Measurements from ENCODE around the gene RBMS3. TPM values are rescaled to one million over a fixed set of nuclear protein-coding genes. Genes with fewer than 3 reads are reported as not detected.

Gene RBMS3
- total RNA-seq, 6 donors from 2014 or later: 39.8 to 102 (median 57.2) TPM

DNA sequence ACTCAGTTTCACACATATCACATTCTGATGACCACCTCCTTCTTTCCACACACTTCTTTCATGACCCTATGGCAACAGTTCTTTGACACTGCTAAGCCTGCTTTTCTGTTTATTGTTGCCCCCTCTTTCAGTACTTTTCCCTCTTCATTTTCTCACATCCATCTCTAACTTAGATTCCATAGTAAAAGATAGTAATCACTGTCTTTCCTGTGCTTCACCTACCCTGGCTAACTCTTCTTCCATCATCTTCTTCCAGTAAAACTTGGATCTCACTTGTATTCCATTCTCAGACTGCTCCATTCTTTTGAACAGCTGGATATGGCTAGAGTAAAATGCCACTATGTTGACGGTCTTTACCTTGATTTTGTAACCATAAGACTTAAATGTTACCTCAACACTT, 692.9 kb downstream of the RBMS3 start:
- H3K27me3 ChIP-seq: no peaks in the 10 kb centered on the region
- H3K36me3 ChIP-seq: no peaks in the 10 kb centered on the region
- TF ChIP-seq, protein P1, sequence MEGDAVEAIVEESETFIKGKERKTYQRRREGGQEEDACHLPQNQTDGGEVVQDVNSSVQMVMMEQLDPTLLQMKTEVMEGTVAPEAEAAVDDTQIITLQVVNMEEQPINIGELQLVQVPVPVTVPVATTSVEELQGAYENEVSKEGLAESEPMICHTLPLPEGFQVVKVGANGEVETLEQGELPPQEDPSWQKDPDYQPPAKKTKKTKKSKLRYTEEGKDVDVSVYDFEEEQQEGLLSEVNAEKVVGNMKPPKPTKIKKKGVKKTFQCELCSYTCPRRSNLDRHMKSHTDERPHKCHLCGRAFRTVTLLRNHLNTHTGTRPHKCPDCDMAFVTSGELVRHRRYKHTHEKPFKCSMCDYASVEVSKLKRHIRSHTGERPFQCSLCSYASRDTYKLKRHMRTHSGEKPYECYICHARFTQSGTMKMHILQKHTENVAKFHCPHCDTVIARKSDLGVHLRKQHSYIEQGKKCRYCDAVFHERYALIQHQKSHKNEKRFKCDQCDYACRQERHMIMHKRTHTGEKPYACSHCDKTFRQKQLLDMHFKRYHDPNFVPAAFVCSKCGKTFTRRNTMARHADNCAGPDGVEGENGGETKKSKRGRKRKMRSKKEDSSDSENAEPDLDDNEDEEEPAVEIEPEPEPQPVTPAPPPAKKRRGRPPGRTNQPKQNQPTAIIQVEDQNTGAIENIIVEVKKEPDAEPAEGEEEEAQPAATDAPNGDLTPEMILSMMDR (IDR thresholded peaks at IDR 0.05): no peak
- TF ChIP-seq EP300 (IDR thresholded peaks at IDR 0.05) (no peak), POLR2A (IDR thresholded peaks at IDR 0.05) (no peak), POLR2AphosphoS5 (IDR thresholded peaks at IDR 0.05) (no peak)
- no peak for ATAC-seq (ENCODE audit: low FRiP score in 2 of 2)
- 86 to 93% methylated on average over 1 of the region's 1 CpG for WGBS, 2 donors
- H3K9me3 ChIP-seq: no peaks in the 10 kb centered on the region
- no peak overlapping the region for H3K27ac ChIP-seq
- DNase-seq: no peak
- no peak overlapping the region for H3K4me3 ChIP-seq
- H3K4me1 ChIP-seq: no peaks in the 10 kb centered on the region

DNA sequence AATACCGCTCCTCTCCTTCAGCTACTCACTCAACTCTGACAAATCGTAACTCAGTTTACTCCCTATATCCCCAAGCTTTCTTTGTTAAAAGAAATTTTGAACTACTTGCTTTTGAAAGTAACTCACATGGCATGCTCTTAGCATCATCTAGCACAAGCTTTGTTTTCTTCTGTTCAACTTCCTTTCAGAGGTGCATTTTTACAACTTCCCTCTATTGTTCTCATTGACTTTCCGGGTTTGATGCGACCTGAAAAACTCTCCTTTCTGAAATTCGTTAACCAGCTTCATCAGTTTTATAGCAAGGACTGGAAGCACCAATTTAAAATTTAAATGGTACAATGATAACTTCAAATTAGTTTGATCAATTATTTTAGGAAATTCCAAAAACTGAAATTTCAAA, 696.0 kb downstream of the RBMS3 start:
- TF ChIP-seq POLR2A (IDR thresholded peaks at IDR 0.05) (no peak), EP300 (IDR thresholded peaks at IDR 0.05) (no peak), POLR2AphosphoS5 (IDR thresholded peaks at IDR 0.05) (no peak)
- TF ChIP-seq, protein P1 (IDR thresholded peaks at IDR 0.05): no peak
- Histone ChIP-seq H3K27me3 (no peaks in the 10 kb centered on the region), H3K9me3 (no peaks in the 10 kb centered on the region), H3K4me1 (no peaks in the 10 kb centered on the region), H3K36me3 (no peaks in the 10 kb centered on the region), H3K27ac (no peak overlapping the region), H3K4me3 (no peak overlapping the region)
- DNase-seq (no peak), ATAC-seq (ENCODE audit: low FRiP score in 2 of 2) (no peak)
- 64 to 76% methylated on average over 5 of the region's 5 CpGs for WGBS, 2 donors

DNA sequence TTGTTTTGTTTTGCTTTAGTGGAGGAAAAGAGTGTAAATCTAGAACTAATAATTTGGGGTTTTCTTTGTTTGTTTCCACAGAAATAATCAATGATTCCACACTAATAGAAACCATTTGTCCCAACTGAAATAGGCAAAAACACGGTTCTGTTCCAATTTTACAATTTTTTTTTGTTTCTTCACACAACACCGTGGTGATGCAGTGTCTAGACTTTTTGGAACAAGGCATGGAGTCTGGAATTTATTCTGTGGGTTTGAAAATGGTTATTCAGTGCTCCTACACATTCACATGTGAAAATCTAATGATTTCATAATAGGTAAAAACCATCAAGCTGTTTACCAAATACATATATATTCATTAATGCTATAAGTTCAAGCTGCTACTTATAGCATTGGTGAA, 696.5 kb downstream of the RBMS3 start:
- H3K9me3 ChIP-seq: no peaks in the 10 kb centered on the region
- ATAC-seq (ENCODE audit: low FRiP score in 2 of 2) (peak in 1 of 2 donors; percentile 84), DNase-seq (no peak)
- no peak overlapping the region for H3K4me3 ChIP-seq
- no peak overlapping the region for H3K27ac ChIP-seq
- TF ChIP-seq POLR2AphosphoS5 (IDR thresholded peaks at IDR 0.05) (no peak), EP300 (IDR thresholded peaks at IDR 0.05) (no peak), POLR2A (IDR thresholded peaks at IDR 0.05) (no peak)
- TF ChIP-seq, protein P1 (IDR thresholded peaks at IDR 0.05): no peak
- 70 to 71% methylated on average over 2 of the region's 2 CpGs for WGBS, 2 donors
- H3K27me3 ChIP-seq: no peaks in the 10 kb centered on the region
- H3K36me3 ChIP-seq: no peaks in the 10 kb centered on the region
- H3K4me1 ChIP-seq: no peaks in the 10 kb centered on the region

DNA sequence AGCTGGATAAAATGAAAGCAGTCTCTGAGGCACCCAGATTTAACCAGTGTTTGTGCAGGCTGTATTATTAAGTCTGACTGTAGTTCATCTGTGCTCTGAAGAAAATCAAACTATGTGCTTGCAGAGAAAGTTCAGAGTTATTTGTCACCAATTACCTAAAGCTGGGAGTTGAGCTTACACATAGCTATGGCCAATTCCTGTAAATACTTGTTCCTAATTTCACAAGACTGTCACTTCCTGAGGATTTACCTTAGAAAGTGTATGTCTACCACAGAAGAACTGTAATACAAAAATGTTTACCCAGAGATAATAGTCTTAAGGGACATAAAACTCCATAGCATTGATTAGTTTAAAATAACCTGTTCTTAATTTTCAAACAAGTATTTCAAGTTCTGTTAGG, 697.2 kb downstream of the RBMS3 start:
- ATAC-seq (ENCODE audit: low FRiP score in 2 of 2) (no peak), DNase-seq (no peak)

DNA sequence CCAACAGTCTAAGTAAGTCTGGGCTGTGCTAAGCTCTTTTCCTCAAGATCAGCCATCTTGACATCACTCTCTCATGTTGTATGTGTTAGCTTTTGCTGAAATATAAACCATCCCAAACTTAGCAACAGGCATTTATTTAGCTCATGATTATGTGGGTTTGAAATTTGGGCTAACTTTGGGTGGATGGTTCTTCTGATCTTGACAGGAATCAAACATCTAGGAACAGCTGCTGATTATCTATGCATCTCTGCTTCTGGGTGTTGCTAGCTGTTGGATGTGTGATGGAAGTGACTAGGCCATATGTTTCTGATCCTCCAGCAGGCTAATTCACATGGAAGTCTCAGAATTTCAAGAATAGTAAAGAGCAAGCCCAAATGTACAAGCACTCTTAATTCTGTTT, 710.3 kb downstream of the RBMS3 start:
- TF ChIP-seq POLR2AphosphoS5 (IDR thresholded peaks at IDR 0.05): no peak
- DNase-seq: no peak
- H3K36me3 ChIP-seq: peaks cover 0 to 20% (median 0%) of the 10 kb centered on the region in 4 donors
- no peak for ATAC-seq (ENCODE audit: low FRiP score in 2 of 2)
- H3K4me1 ChIP-seq: no peaks in the 10 kb centered on the region
- H3K27me3 ChIP-seq: no peaks in the 10 kb centered on the region
- H3K9me3 ChIP-seq: no peaks in the 10 kb centered on the region
- H3K27ac ChIP-seq: no peak overlapping the region
- H3K4me3 ChIP-seq: no peak overlapping the region

More for the DNA sequence above, 697.2 kb downstream of the RBMS3 start:
- no peak overlapping the region for H3K4me3 ChIP-seq
- H3K27ac ChIP-seq: no peak overlapping the region
- H3K9me3 ChIP-seq: no peaks in the 10 kb centered on the region
- H3K27me3 ChIP-seq: no peaks in the 10 kb centered on the region
- no peaks in the 10 kb centered on the region for H3K36me3 ChIP-seq
- H3K4me1 ChIP-seq: no peaks in the 10 kb centered on the region
- TF ChIP-seq POLR2A (IDR thresholded peaks at IDR 0.05): no peak
- TF ChIP-seq, protein P1 (IDR thresholded peaks at IDR 0.05): no peak
- TF ChIP-seq POLR2AphosphoS5 (IDR thresholded peaks at IDR 0.05): no peak
- TF ChIP-seq EP300 (IDR thresholded peaks at IDR 0.05): no peak

Data from upper lobe of left lung (tissue), 6 donors.